Stomach (tissue), 9 donors: ENCODE data around the gene MED15. TPM values are rescaled to one million over a fixed set of nuclear protein-coding genes. Genes with fewer than 3 reads are reported as not detected.
"Not testable (repeated sequence)": the region's sequence is repeated elsewhere in the genome, so short reads cannot be mapped to it uniquely, and the experiment has no call there.

Source experiments
- DNase-seq, 2 donors: peaks; one replicate each; pipeline versions ENCODE4 v3.0.0 to v3.0.0-alpha.2; 2013 to 2019
- H3K27ac ChIP-seq, 5 donors: fragments of 200-600 bp in 4 of 5; sonication (generic) in 4 of 5; one replicate each; pipeline ENCODE4 v1.5.1; 2013 to 2019; ENCODE audit warnings: mild to moderate bottlenecking in 1 of 5, moderate library complexity in 1 of 5
- H3K27me3 ChIP-seq, 3 donors: fragments of 200-600 bp; sonication (generic); one replicate each; pipeline ENCODE4 v1.5.1; 2017 to 2019; ENCODE audit warnings: mixed run types in 1 of 3
- H3K36me3 ChIP-seq, 4 donors: fragments of 200-600 bp; sonication (generic); 1 replicate in 3 of 4; 2 replicates in 1 of 4; pipeline ENCODE4 v1.5.1; 2016 to 2019
- H3K4me1 ChIP-seq, 4 donors: fragments of 200-600 bp; sonication (generic); one replicate each; pipeline ENCODE4 v1.5.1; 2016 to 2019
- H3K4me3 ChIP-seq, 4 donors: fragments of 200-600 bp; sonication (generic) in 3 of 4; one replicate each; pipeline ENCODE4 v1.5.1; 2016 to 2019; ENCODE audit warnings: mild to moderate bottlenecking in 1 of 4
- H3K9me3 ChIP-seq, 4 donors: fragments of 200-600 bp; sonication (generic); one replicate each; pipeline ENCODE4 v1.5.1; 2016 to 2019
- EP300 ChIP-seq: sonication (generic); formaldehyde crosslinking; IDR thresholded peaks from one replicate; pipeline ENCODE4 v1.6.1; 2017; ENCODE audit warnings: antibody characterized with exemption
- POLR2A ChIP-seq, 4 donors: fragments of 450-650 bp; IDR thresholded peaks; one replicate each; pipeline ENCODE4 v1.6.1; 2016; ENCODE audit warnings: antibody characterized with exemption in 4 of 4, control low read depth in 2 of 4, mild to moderate bottlenecking in 1 of 4, moderate library complexity in 1 of 4
- POLR2AphosphoS5 ChIP-seq, 3 donors: sonication (generic); formaldehyde crosslinking; IDR thresholded peaks; one replicate each; pipeline ENCODE4 v1.6.1; 2016; ENCODE audit warnings: antibody characterized with exemption in 3 of 3
- WGBS, 5 donors: extraction: QIAGEN DNeasy Blood & Tissue Kit in 3 of 5; methylation state at CpG; one replicate each; pipeline versions ENCODE4 v1.1.5 to v1.1.7; 2013 to 2018; 5-methylcytosine and 5-hydroxymethylcytosine counted together
- intact Hi-C: fragments of 100-400 bp; cut with DNase I; formaldehyde crosslinking; loops from one replicate; pipeline ENCODE4 v1.15.1; 2023; ENCODE audit warnings: low total_unique reads
- polyA plus RNA-seq, 3 donors: library from polyadenylated mRNA; stranded (reverse); fragments of 200-250 nt; gene quantifications; one replicate each; pipeline ENCODE4 v1.2.3, GENCODE V29; 2013
- total RNA-seq, 5 donors: library from RNA; depleted of rRNA; stranded (reverse); fragments of >200 nt; gene quantifications; one replicate each; pipeline versions ENCODE4 v1.1.0 to v1.2.3, GENCODE V29; 2014 to 2016
- TF ChIP-seq, protein P1 (sequence below), 7 experiments: fragments of 450-650 bp in 4 of 7; fragments of 200-600 bp in 3 of 7; sonication (generic) in 3 of 7; IDR thresholded peaks; one replicate each; pipeline ENCODE4 v1.5.1; 2016 to 2019; ENCODE audit warnings: antibody characterized with exemption in 7 of 7, control low read depth in 2 of 7, mild to moderate bottlenecking in 1 of 7
- donor health status: healthy with polysubstance abuse.
- donor health status: Bipolar disorder and iron deficiency.
- donor health status: healthy.

MED15 gene
- total and polyA plus RNA-seq, 8 donors: 28.3 to 289 (median 69.6) TPM

- intact Hi-C loops: loop anchor here (5.0 kb wide), 1 partner anchor 77 kb away; no protein-coding TSS in a partner anchor
- H3K9me3 ChIP-seq: no peaks in the 10 kb centered on the region
- 55 to 83% (median 61%) methylated on average over 3 of the region's 3 CpGs for WGBS, 5 donors
Measured at GRCh38 chr22:20498913-20499312, 8.5 kb upstream of the MED15 start.

GRCh38 chr22:20499769-20500168 lies 7.6 kb upstream of the MED15 start:
- TF ChIP-seq, protein P1, sequence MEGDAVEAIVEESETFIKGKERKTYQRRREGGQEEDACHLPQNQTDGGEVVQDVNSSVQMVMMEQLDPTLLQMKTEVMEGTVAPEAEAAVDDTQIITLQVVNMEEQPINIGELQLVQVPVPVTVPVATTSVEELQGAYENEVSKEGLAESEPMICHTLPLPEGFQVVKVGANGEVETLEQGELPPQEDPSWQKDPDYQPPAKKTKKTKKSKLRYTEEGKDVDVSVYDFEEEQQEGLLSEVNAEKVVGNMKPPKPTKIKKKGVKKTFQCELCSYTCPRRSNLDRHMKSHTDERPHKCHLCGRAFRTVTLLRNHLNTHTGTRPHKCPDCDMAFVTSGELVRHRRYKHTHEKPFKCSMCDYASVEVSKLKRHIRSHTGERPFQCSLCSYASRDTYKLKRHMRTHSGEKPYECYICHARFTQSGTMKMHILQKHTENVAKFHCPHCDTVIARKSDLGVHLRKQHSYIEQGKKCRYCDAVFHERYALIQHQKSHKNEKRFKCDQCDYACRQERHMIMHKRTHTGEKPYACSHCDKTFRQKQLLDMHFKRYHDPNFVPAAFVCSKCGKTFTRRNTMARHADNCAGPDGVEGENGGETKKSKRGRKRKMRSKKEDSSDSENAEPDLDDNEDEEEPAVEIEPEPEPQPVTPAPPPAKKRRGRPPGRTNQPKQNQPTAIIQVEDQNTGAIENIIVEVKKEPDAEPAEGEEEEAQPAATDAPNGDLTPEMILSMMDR (IDR thresholded peaks at IDR 0.05): no peak
- TF ChIP-seq POLR2AphosphoS5 (IDR thresholded peaks at IDR 0.05) (no peak), POLR2A (IDR thresholded peaks at IDR 0.05) (no peak), EP300 (no peak)
- intact Hi-C loops: loop anchor here (5.0 to 10.0 kb wide), 2 partner anchors 55 to 77 kb away; no protein-coding TSS in a partner anchor
- H3K36me3 ChIP-seq: peaks cover 6 to 28% (median 26%) of the 10 kb centered on the region in 4 donors
- no peak for DNase-seq
- WGBS, 5 donors: 87 to 94% (median 94%) methylated on average over 7 of the region's 7 CpGs
- peaks cover 6 to 18% (median 12%) of the 10 kb centered on the region in 4 donors for H3K4me1 ChIP-seq
- no peaks in the 10 kb centered on the region for H3K9me3 ChIP-seq
- no peak overlapping the region for H3K4me3 ChIP-seq
- no peak overlapping the region for H3K27ac ChIP-seq
- H3K27me3 ChIP-seq: no peaks in the 10 kb centered on the region

More at GRCh38 chr22:20498913-20499312, 8.5 kb upstream of the MED15 start:
- H3K27me3 ChIP-seq: no peaks in the 10 kb centered on the region
- peaks cover 12 to 22% (median 19%) of the 10 kb centered on the region in 4 donors for H3K4me1 ChIP-seq
- H3K36me3 ChIP-seq: peaks cover 6 to 28% (median 26%) of the 10 kb centered on the region in 4 donors
- no peak overlapping the region for H3K4me3 ChIP-seq
- no peak for DNase-seq
- TF ChIP-seq POLR2A (IDR thresholded peaks at IDR 0.05) (no peak), EP300 (no peak), POLR2AphosphoS5 (IDR thresholded peaks at IDR 0.05) (no peak)
- TF ChIP-seq, protein P1 (IDR thresholded peaks at IDR 0.05): no peak
- H3K27ac ChIP-seq: no peak overlapping the region

DNA sequence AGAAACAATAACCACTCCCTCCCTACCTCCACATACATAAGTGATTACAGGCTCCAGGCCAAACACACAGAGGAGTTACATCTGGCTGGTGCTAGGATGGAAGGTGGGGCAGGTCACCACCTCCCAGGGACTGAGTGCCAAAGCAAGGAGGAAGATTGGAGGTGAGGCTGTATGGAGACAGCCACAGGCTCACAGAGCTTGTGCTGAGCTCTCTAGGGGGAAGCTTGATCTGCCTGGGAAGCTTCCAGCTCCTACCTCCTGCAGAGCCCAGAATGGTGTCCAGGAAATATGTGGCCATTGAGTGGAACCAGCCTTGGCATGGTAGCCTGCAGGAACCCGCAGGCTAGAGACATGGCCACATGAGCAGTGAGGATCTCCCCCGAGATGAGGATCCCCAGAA lies 3.6 kb upstream of the MED15 start:
- no peak for TF ChIP-seq EP300
- TF ChIP-seq, protein P1 (IDR thresholded peaks at IDR 0.05): no peak
- TF ChIP-seq POLR2AphosphoS5 (IDR thresholded peaks at IDR 0.05): no peak
- TF ChIP-seq POLR2A (IDR thresholded peaks at IDR 0.05): no peak
- Histone ChIP-seq H3K9me3 (no peaks in the 10 kb centered on the region), H3K4me1 (peaks cover 6 to 24% (median 17%) of the 10 kb centered on the region in 4 donors), H3K36me3 (peaks cover 6 to 28% (median 26%) of the 10 kb centered on the region in 4 donors), H3K4me3 (no peak overlapping the region), H3K27ac (no peak overlapping the region), H3K27me3 (no peaks in the 10 kb centered on the region)
- 66 to 96% (median 88%) methylated on average over 2 of the region's 2 CpGs for WGBS, 5 donors
- DNase-seq: no peak
- intact Hi-C loops: loop anchor here (10.0 kb wide), 1 partner anchor 51 kb away; no protein-coding TSS in a partner anchor

DNA sequence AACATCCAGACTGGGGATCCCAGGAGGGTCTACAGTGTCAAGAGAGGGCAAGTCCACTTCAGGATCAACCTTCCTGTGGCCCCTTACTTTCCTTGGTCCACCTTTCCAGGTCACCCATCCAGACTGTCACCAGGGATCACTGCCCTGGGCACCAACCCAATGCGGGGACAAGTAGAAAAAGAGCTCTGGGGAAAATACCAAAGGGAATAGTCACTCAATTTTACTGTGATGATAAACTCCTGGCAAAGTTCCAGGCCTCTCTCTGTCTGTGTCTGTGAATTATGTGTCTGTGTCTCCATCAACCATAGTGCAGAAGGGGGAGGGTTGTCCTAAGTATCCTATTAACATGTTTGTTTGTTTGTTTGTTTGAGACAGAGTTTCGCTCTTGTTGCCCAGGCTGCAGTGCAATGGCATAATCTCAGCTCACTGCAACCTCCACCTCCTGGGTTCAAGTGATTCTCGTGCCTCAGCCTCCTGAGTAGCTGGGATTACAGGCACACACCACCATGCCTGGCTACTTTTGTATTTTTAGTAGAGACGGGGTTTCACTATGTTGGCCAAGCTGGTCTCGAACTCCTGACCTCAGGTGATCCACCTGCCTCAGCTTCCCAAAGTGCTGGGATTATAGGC lies 3.0 kb upstream of the MED15 start:
- peaks cover 12 to 30% (median 23%) of the 10 kb centered on the region in 4 donors for H3K4me1 ChIP-seq
- DNase-seq, H3K9me3 ChIP-seq, H3K27me3 ChIP-seq, H3K4me3 ChIP-seq, H3K27ac ChIP-seq: not testable (repeated sequence)
- H3K36me3 ChIP-seq: peaks cover 6 to 27% (median 25%) of the 10 kb centered on the region in 4 donors
- 83 to 92% (median 88%) methylated on average over 5 of the region's 5 CpGs for WGBS, 5 donors
- intact Hi-C loops: loop anchor here (10.0 kb wide), 1 partner anchor 50 kb away; no protein-coding TSS in a partner anchor
